Karpas-422 (cell line): ENCODE data around the gene TRERF1. TPM values are rescaled to one million over a fixed set of nuclear protein-coding genes. Genes with fewer than 3 reads are reported as not detected.

ENCODE experiments used
- DNase-seq: peaks from one replicate; pipeline ENCODE4 v3.0.0-alpha.2; 2015
- H2AFZ ChIP-seq: fragments of 200-600 bp; sonication (generic); 2 replicates; pipeline ENCODE4 v1.6.1; 2014; ENCODE audit warnings: antibody characterized with exemption, low read length, mixed read lengths
- H3K27ac ChIP-seq: fragments of 200-600 bp; sonication (generic); 2 replicates; pipeline ENCODE4 v1.5.1; 2014; ENCODE audit warnings: mild to moderate bottlenecking, low read length, moderate library complexity
- H3K27me3 ChIP-seq: fragments of 200-600 bp; sonication (generic); 2 replicates; pipeline ENCODE4 v1.6.1; 2014; ENCODE audit warnings: low read length, mixed read lengths
- H3K36me3 ChIP-seq: fragments of 200-600 bp; sonication (generic); 2 replicates; pipeline ENCODE4 v1.6.1; 2014; ENCODE audit warnings: low read length, mixed read lengths; ENCODE audit not compliant: insufficient read depth
- H3K4me1 ChIP-seq: fragments of 200-600 bp; sonication (generic); 2 replicates; pipeline ENCODE4 v1.6.1; 2014; ENCODE audit warnings: mild to moderate bottlenecking, low read length, mixed read lengths
- H3K4me2 ChIP-seq: fragments of 200-600 bp; sonication (generic); 2 replicates; pipeline ENCODE4 v1.6.1; 2014; ENCODE audit warnings: low read length, low read depth, mild to moderate bottlenecking; ENCODE audit not compliant: poor library complexity, severe bottlenecking
- H3K4me3 ChIP-seq: fragments of 200-600 bp; sonication (generic); 2 replicates; pipeline ENCODE4 v1.5.1; 2014; ENCODE audit warnings: mild to moderate bottlenecking, antibody characterized with exemption, low read length, mixed read lengths
- H3K79me2 ChIP-seq: fragments of 200-600 bp; sonication (generic); 2 replicates; pipeline ENCODE4 v1.6.1; 2014; ENCODE audit warnings: mild to moderate bottlenecking, low read length, mixed read lengths
- H3K9ac ChIP-seq: fragments of 200-600 bp; sonication (generic); 2 replicates; pipeline ENCODE4 v1.6.0; 2014; ENCODE audit warnings: low read length
- H3K9me2 ChIP-seq: fragments of 200-600 bp; sonication (generic), shearing (Covaris generic); replicated peaks from 2 replicates; pipeline ENCODE4 v1.6.0; 2014; ENCODE audit warnings: mild to moderate bottlenecking, low read length, moderate library complexity; ENCODE audit not compliant: insufficient read depth
- H3K9me3 ChIP-seq: fragments of 300-700, 200-600 bp; sonication (generic); 2 replicates; pipeline ENCODE4 v1.6.1; 2014; ENCODE audit warnings: low read length, mixed read lengths
- H4K20me1 ChIP-seq: fragments of 200-600 bp; sonication (generic); 2 replicates; pipeline ENCODE4 v1.6.1; 2014; ENCODE audit warnings: mild to moderate bottlenecking, antibody characterized with exemption, low read length, low read depth; ENCODE audit not compliant: insufficient read depth
- total RNA-seq: library from RNA; depleted of rRNA; stranded (reverse); fragments of >200 nt; shearing (Covaris generic); gene quantifications from 2 replicates; pipeline ENCODE4 v1.2.3, GENCODE V29; 2014; ENCODE audit warnings: low replicate concordance

Gene TRERF1
- total RNA-seq, 1 experiment from 2014 or later: 32.7 TPM

GRCh38 chr6:42424906-42425474, 26.7 kb downstream of the TRERF1 start:
- no peaks in the 10 kb centered on the region for H3K9me2 ChIP-seq
- peaks cover 30% of the 10 kb centered on the region for H3K36me3 ChIP-seq
- H3K4me1 ChIP-seq: peaks cover 36% of the 10 kb centered on the region
- no peak overlapping the region for H3K9ac ChIP-seq
- no peak overlapping the region for H3K4me2 ChIP-seq
- H3K79me2 ChIP-seq: peaks cover 94% of the 10 kb centered on the region
- no peaks in the 10 kb centered on the region for H3K27me3 ChIP-seq
- no peaks in the 10 kb centered on the region for H3K9me3 ChIP-seq
- 0 out of 2 replicates have a peak, but pooled peaks cover 4% of the 10 kb centered on the region for H4K20me1 ChIP-seq
- no peak for DNase-seq
- H3K27ac ChIP-seq: no peak overlapping the region
- H2AFZ ChIP-seq: no peak overlapping the region
- H3K4me3 ChIP-seq: no peak overlapping the region

- Histone ChIP-seq H3K4me3 (no peak overlapping the region), H3K27me3 (no peaks in the 10 kb centered on the region), H3K4me2 (no peak overlapping the region), H3K36me3 (peaks cover 25% of the 10 kb centered on the region), H3K79me2 (peaks cover 93% of the 10 kb centered on the region), H3K9me2 (no peaks in the 10 kb centered on the region), H2AFZ (no peak overlapping the region), H3K9ac (no peak overlapping the region), H3K27ac (no peak overlapping the region), H3K4me1 (peaks cover 33% of the 10 kb centered on the region), H3K9me3 (no peaks in the 10 kb centered on the region), H4K20me1 (0 out of 2 replicates have a peak, but pooled peaks cover 8% of the 10 kb centered on the region)
- no peak for DNase-seq
These were observed 28.5 kb downstream of the TRERF1 start for GRCh38 chr6:42423244-42423643.

GRCh38 chr6:42420741-42421140, 31.0 kb downstream of the TRERF1 start:
- Histone ChIP-seq H3K4me3 (no peak overlapping the region), H3K79me2 (peaks cover 92% of the 10 kb centered on the region), H4K20me1 (0 out of 2 replicates have a peak, but pooled peaks cover 8% of the 10 kb centered on the region), H2AFZ (no peak overlapping the region), H3K9me2 (no peaks in the 10 kb centered on the region), H3K36me3 (peaks cover 16% of the 10 kb centered on the region), H3K4me2 (no peak overlapping the region), H3K9me3 (no peaks in the 10 kb centered on the region), H3K27me3 (no peaks in the 10 kb centered on the region), H3K4me1 (peaks cover 45% of the 10 kb centered on the region), H3K27ac (no peak overlapping the region), H3K9ac (no peak overlapping the region)
- no peak for DNase-seq

- Histone ChIP-seq H3K4me2 (no peak overlapping the region), H3K36me3 (peaks cover 13% of the 10 kb centered on the region), H4K20me1 (0 out of 2 replicates have a peak, but pooled peaks cover 8% of the 10 kb centered on the region), H3K9ac (no peak overlapping the region), H2AFZ (no peak overlapping the region), H3K27ac (no peak overlapping the region), H3K4me3 (no peak overlapping the region), H3K27me3 (no peaks in the 10 kb centered on the region), H3K79me2 (peaks cover 95% of the 10 kb centered on the region), H3K4me1 (peaks cover 54% of the 10 kb centered on the region), H3K9me2 (no peaks in the 10 kb centered on the region), H3K9me3 (no peaks in the 10 kb centered on the region)
- no peak for DNase-seq
These were observed 32.0 kb downstream of the TRERF1 start for GRCh38 chr6:42419490-42420280.

GRCh38 chr6:42418724-42419123, 33.0 kb downstream of the TRERF1 start:
- H3K4me3 ChIP-seq: no peak overlapping the region
- peaks cover 95% of the 10 kb centered on the region for H3K79me2 ChIP-seq
- H3K9me3 ChIP-seq: no peaks in the 10 kb centered on the region
- no peaks in the 10 kb centered on the region for H3K27me3 ChIP-seq
- H3K27ac ChIP-seq: no peak overlapping the region
- H3K9ac ChIP-seq: no peak overlapping the region
- H3K4me2 ChIP-seq: no peak overlapping the region
- H2AFZ ChIP-seq: no peak overlapping the region
- no peaks in the 10 kb centered on the region for H3K9me2 ChIP-seq
- H3K36me3 ChIP-seq: peaks cover 8% of the 10 kb centered on the region
- 0 out of 2 replicates have a peak, but pooled peaks cover 8% of the 10 kb centered on the region for H4K20me1 ChIP-seq
- no peak for DNase-seq
- H3K4me1 ChIP-seq: peaks cover 64% of the 10 kb centered on the region

- Histone ChIP-seq H3K27ac (no peak overlapping the region), H2AFZ (no peak overlapping the region), H3K4me3 (no peak overlapping the region), H3K36me3 (no peaks in the 10 kb centered on the region; the same call in 1 of the 2 replicates), H3K9ac (no peak overlapping the region), H3K4me1 (peaks cover 65% of the 10 kb centered on the region), H4K20me1 (0 out of 2 replicates have a peak, but pooled peaks cover 8% of the 10 kb centered on the region), H3K4me2 (no peak overlapping the region), H3K27me3 (no peaks in the 10 kb centered on the region), H3K79me2 (peaks cover 95% of the 10 kb centered on the region), H3K9me2 (no peaks in the 10 kb centered on the region), H3K9me3 (no peaks in the 10 kb centered on the region)
- peak; percentile 54 for DNase-seq
These were observed 34.0 kb downstream of the TRERF1 start for GRCh38 chr6:42417641-42418112.

GRCh38 chr6:42411406-42411805, 40.3 kb downstream of the TRERF1 start:
- Histone ChIP-seq H2AFZ (no peak overlapping the region), H3K9me3 (no peaks in the 10 kb centered on the region), H3K9ac (no peak overlapping the region), H3K4me1 (peaks cover 71% of the 10 kb centered on the region), H3K9me2 (no peaks in the 10 kb centered on the region), H4K20me1 (peaks cover 4% of the 10 kb centered on the region; the same call in 1 of the 2 replicates), H3K27ac (0 out of 2 replicates have a peak overlapping the region, but pooled peaks have one; percentile 68), H3K79me2 (peaks cover 93% of the 10 kb centered on the region), H3K27me3 (no peaks in the 10 kb centered on the region), H3K36me3 (no peaks in the 10 kb centered on the region; the same call in 1 of the 2 replicates), H3K4me2 (no peak overlapping the region), H3K4me3 (no peak overlapping the region)
- no peak for DNase-seq

GRCh38 chr6:42410861-42411260, 40.9 kb downstream of the TRERF1 start:
- H3K36me3 ChIP-seq: no peaks in the 10 kb centered on the region; the same call in 1 of the 2 replicates
- H4K20me1 ChIP-seq: peaks cover 5% of the 10 kb centered on the region; the same call in 1 of the 2 replicates
- no peak overlapping the region for H3K4me3 ChIP-seq
- H3K9me3 ChIP-seq: no peaks in the 10 kb centered on the region
- no peak overlapping the region for H2AFZ ChIP-seq
- peaks cover 71% of the 10 kb centered on the region for H3K4me1 ChIP-seq
- H3K9me2 ChIP-seq: no peaks in the 10 kb centered on the region
- peak overlapping the region; percentile 68; the same call in 1 of the 2 replicates for H3K27ac ChIP-seq
- no peak overlapping the region for H3K4me2 ChIP-seq
- no peaks in the 10 kb centered on the region for H3K27me3 ChIP-seq
- DNase-seq: no peak
- peaks cover 93% of the 10 kb centered on the region for H3K79me2 ChIP-seq
- H3K9ac ChIP-seq: no peak overlapping the region
